Fibroblast of mammary gland (primary cell): ENCODE measurements around the gene HENMT1.
"Not testable (repeated sequence)": the region's sequence is repeated elsewhere in the genome, so short reads cannot be mapped to it uniquely, and the experiment has no call there.

ENCODE experiments used
- DNase-seq: peaks from one replicate; pipeline ENCODE4 v3.0.0-alpha.2; 2010; ENCODE audit warnings: low read depth
- H3K4me3 ChIP-seq: 2 replicates; pipeline ENCODE4 v1.5.1; 2011; ENCODE audit warnings: low read depth, mild to moderate bottlenecking, low read length, moderate library complexity; ENCODE audit not compliant: control insufficient read depth
- TF ChIP-seq, protein P1 (sequence below): conservative IDR thresholded peaks from 2 replicates; pipeline ENCODE4 v1.5.1; 2011; ENCODE audit warnings: low read depth, low read length, inconsistent platforms; ENCODE audit not compliant: control insufficient read depth, insufficient read depth

The HENMT1 gene

DNA sequence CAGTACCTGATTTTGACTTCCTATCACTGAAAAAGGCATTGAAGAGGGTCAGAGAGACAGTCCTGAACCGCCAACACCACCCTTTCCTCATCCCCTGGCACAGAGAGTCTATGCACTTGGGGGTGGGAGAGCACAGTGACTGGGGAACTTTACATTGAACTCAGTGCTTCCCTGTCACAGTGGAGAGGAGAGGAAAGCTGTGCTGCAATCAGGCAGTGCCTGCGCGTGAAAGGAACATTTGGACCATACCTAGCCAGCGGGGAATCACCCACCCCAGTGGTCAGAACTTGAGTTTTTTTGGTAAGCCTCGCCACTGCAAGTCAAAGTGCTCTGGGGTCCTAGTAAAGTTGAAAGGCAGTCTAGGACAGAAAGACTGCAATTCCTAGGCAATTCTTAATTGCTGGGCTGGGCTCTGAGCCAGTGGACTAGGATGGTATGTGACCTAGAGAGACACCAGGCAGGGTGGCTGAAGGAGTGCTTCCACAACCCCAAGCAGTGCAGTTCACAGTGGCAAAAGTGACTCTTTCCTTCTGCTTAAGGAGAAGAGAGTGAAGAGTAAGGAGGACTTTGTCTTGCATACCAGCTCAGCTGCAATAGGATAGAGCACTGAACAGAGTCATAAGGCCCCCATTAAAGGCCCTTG is 9.4 kb upstream of the HENMT1 start:
- TF ChIP-seq, protein P1, sequence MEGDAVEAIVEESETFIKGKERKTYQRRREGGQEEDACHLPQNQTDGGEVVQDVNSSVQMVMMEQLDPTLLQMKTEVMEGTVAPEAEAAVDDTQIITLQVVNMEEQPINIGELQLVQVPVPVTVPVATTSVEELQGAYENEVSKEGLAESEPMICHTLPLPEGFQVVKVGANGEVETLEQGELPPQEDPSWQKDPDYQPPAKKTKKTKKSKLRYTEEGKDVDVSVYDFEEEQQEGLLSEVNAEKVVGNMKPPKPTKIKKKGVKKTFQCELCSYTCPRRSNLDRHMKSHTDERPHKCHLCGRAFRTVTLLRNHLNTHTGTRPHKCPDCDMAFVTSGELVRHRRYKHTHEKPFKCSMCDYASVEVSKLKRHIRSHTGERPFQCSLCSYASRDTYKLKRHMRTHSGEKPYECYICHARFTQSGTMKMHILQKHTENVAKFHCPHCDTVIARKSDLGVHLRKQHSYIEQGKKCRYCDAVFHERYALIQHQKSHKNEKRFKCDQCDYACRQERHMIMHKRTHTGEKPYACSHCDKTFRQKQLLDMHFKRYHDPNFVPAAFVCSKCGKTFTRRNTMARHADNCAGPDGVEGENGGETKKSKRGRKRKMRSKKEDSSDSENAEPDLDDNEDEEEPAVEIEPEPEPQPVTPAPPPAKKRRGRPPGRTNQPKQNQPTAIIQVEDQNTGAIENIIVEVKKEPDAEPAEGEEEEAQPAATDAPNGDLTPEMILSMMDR, result no peak

DNA sequence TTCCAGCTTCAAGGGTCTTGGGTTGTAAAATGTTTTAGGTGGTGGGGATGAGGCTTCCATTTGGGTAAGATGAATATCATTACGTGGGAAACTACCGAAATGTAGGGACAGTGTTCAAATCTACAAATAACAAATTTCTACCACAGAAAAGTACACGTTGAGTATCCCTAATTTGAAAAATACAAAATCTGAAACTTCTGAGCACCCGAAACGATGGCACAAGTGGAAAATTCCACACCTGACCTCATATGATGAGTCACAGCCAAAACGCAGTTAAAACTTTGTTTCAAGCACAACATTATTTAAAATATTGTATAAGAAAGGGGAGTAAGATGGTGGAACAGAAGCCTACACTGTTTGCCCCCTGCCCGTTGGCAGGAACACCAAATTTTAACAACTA is 8.8 kb upstream of the HENMT1 start:
- no peak overlapping the region for H3K4me3 ChIP-seq
- TF ChIP-seq, protein P1, result no peak
- DNase-seq, result no peak

More for the DNA sequence above, 9.4 kb upstream of the HENMT1 start:
- DNase-seq, result no peak
- no peak overlapping the region for H3K4me3 ChIP-seq

DNA sequence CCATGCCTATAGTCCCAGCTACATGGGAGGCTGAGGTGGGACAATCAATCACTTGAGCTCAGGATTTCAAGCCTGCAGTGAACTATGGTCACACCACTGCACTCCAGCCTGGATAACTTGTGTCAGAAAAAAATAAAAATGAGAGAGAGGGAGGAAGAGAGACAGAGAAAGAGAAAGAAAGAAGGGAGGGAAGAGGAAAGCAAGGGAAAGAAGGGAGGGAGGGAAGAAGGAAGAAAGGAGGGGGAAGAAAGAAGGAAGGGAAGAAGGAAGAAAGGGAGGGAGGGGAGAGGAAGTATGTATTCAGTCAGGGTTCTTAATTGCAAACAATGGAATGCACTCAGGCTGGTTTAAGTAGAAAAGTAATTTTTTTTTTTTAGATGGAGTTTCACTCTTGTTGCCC is 7.9 kb upstream of the HENMT1 start:
- TF ChIP-seq, protein P1, result no peak
- no peak for DNase-seq
- no peak overlapping the region for H3K4me3 ChIP-seq

DNA sequence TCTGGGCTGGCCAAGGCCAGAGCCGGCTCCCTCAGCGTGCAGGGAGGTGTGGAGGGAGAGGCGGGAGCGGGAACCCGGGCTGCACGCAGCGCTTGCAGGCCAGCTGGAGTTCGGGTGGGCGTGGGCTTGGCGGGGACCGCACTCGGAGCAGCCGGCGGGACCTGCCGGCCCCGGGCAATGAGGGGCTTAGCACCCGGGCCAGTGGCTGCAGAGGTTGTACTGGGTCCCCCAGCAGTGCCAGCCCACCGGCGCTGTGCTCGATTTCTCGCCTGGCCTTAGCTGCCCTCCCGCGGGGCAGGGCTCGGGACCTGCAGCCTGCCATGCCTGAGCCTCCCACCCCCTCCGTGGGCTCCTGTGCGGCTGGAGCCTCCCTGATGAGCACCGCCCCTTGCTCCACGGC is 6.5 kb upstream of the HENMT1 start:
- DNase-seq, H3K4me3 ChIP-seq: not testable (repeated sequence)

DNA sequence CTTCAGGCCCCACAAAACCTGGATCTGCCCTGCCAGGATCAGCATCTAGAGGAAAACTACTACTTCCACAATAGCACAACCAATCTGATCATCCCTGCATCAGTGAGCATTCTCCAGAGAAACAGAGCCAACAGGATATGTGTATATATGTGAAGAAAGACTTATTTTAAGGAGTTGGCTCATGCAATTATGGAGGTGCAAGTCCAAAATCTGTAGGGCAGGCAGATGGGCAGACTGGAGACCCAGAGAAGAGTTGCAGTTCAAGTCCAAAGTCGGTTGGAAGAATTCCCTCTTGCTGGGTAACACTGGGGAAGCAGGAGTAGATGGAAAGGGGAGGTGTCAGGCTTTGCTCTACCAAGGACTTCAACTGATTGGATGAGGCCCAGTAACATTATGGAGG is 4.9 kb upstream of the HENMT1 start:
- DNase-seq, result no peak
- no peak overlapping the region for H3K4me3 ChIP-seq

DNA sequence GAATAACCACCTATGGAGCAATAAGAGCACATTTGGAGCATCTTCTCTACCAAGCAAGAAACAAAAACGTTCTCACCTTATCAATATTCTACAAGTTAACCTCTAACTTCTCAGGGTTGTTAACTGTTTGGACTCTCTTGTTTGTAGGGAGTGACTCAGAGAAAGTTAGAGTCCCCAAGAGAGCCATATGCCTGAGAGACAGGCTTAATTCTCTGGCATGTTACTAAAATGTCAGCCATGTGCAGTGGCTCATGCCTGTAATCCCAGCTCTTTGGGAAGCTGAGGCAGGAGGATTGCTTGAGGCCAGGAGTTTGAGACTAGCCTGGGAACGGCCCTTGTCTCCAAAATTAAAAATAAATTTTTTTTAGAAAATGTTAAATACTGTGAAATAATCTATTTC is 4.2 kb upstream of the HENMT1 start:
- TF ChIP-seq, protein P1, result no peak

More for the DNA sequence above, 4.9 kb upstream of the HENMT1 start:
- TF ChIP-seq, protein P1, result no peak

DNA sequence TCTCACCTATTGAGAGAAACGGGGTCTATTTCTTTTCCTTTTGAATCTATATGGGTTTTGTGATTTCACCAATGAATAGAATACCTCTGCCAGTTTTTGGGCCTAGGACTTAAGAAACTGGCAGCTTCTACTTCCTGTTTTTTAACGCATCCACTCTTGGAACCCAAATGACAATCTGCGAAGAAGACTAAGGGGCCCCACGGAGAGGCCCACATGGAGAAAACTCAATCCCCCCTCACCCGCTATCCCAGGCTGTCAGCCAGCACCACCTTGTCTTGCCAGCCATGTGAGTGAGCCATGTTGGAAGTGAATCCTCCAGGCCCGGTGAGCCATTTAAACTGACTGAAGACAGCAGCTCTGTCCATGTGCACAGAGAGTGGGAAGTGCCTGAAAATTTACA is 3.6 kb upstream of the HENMT1 start:
- DNase-seq, result no peak
- TF ChIP-seq, protein P1, result no peak
- no peak overlapping the region for H3K4me3 ChIP-seq

More for the DNA sequence above, 4.2 kb upstream of the HENMT1 start:
- no peak overlapping the region for H3K4me3 ChIP-seq
- no peak for DNase-seq
